ENCODE measurements around the gene CCDC171. TPM values are rescaled to one million over a fixed set of nuclear protein-coding genes. Genes with fewer than 3 reads are reported as not detected.

Gene CCDC171
- total RNA-seq, 2 donors from 2014 or later = 2.3 to 4.7 TPM

GRCh38 chr9:15882328-15882727, 329.5 kb downstream of the CCDC171 start:
- H3K27ac ChIP-seq = no peak overlapping the region
- no peak for ATAC-seq
- DNase-seq = no peak
- H3K4me3 ChIP-seq = no peak overlapping the region
- intact Hi-C loops (cut with DNase I) = no loop called here
- no peaks in the 10 kb centered on the region for H3K27me3 ChIP-seq
- no peaks in the 10 kb centered on the region for H3K36me3 ChIP-seq (replicated peaks in 1 of 2; ENCODE audit: insufficient read depth in 1 of 2, low read depth in 2 of 2)
- H3K9me3 ChIP-seq = no peaks in the 10 kb centered on the region
- 76 to 82% methylated on average over 4 of the region's 4 CpGs for WGBS, 2 donors
- no peaks in the 10 kb centered on the region for H3K4me1 ChIP-seq
- TF ChIP-seq POLR2A (IDR thresholded peaks at IDR 0.05) (no peak), CTCF (IDR thresholded peaks at IDR 0.05) (no peak)

- no peak for DNase-seq
- 95 to 97% methylated on average over 3 of the region's 3 CpGs for WGBS, 2 donors
- H3K4me1 ChIP-seq = no peaks in the 10 kb centered on the region
- intact Hi-C loops (cut with DNase I) = no loop called here
- no peak for ATAC-seq
- no peaks in the 10 kb centered on the region for H3K36me3 ChIP-seq (replicated peaks in 1 of 2; ENCODE audit: insufficient read depth in 1 of 2, low read depth in 2 of 2)
- H3K27ac ChIP-seq = no peak overlapping the region
- no peak for TF ChIP-seq POLR2A (IDR thresholded peaks at IDR 0.05)
- no peak for TF ChIP-seq CTCF (IDR thresholded peaks at IDR 0.05)
- no peak overlapping the region for H3K4me3 ChIP-seq
- no peaks in the 10 kb centered on the region for H3K9me3 ChIP-seq
- H3K27me3 ChIP-seq = no peaks in the 10 kb centered on the region
Measured at GRCh38 chr9:15882883-15883282, 330.0 kb downstream of the CCDC171 start.

GRCh38 chr9:15885464-15885863, 332.6 kb downstream of the CCDC171 start:
- ATAC-seq = no peak
- no peak for TF ChIP-seq POLR2A (IDR thresholded peaks at IDR 0.05)
- TF ChIP-seq CTCF (IDR thresholded peaks at IDR 0.05) = no peak

GRCh38 chr9:15889555-15889954, 336.7 kb downstream of the CCDC171 start:
- intact Hi-C loops (cut with DNase I) = no loop called here
- 87 to 100% methylated on average over 1 of the region's 1 CpG for WGBS, 2 donors
- ATAC-seq = no peak

More at GRCh38 chr9:15885464-15885863, 332.6 kb downstream of the CCDC171 start:
- Histone ChIP-seq H3K27ac (no peak overlapping the region), H3K4me3 (no peak overlapping the region), H3K4me1 (no peaks in the 10 kb centered on the region), H3K9me3 (no peaks in the 10 kb centered on the region), H3K36me3 (replicated peaks in 1 of 2; ENCODE audit: insufficient read depth in 1 of 2, low read depth in 2 of 2) (no peaks in the 10 kb centered on the region), H3K27me3 (no peaks in the 10 kb centered on the region)
- DNase-seq = no peak
- intact Hi-C loops (cut with DNase I) = no loop called here
- WGBS, 2 donors = 86 to 89% methylated on average over 2 of the region's 2 CpGs

More at GRCh38 chr9:15889555-15889954, 336.7 kb downstream of the CCDC171 start:
- Histone ChIP-seq H3K4me3 (no peak overlapping the region), H3K4me1 (no peaks in the 10 kb centered on the region), H3K9me3 (peaks cover 0 to 3% (median 0%) of the 10 kb centered on the region in 3 donors), H3K36me3 (replicated peaks in 1 of 2; ENCODE audit: insufficient read depth in 1 of 2, low read depth in 2 of 2) (no peaks in the 10 kb centered on the region), H3K27me3 (no peaks in the 10 kb centered on the region), H3K27ac (no peak overlapping the region)
- no peak for DNase-seq
- TF ChIP-seq POLR2A (IDR thresholded peaks at IDR 0.05) (no peak), CTCF (IDR thresholded peaks at IDR 0.05) (no peak)
